SU-DHL-6 (cell line): Measurements from ENCODE around the gene SUGCT.

Experiments
- EZH2phosphoT487 ChIP-seq: fragments of 200-600 bp; sonication (generic), shearing (Covaris generic); conservative IDR thresholded peaks from 2 replicates; pipeline ENCODE4 v1.6.1; 2018; ENCODE audit warnings: mild to moderate bottlenecking, antibody characterized with exemption, low read length, moderate library complexity, mixed read lengths
- TF ChIP-seq, protein P1 (sequence below): fragments of 200-600 bp; sonication (generic); IDR thresholded peaks from one replicate; pipeline ENCODE4 v1.5.1; 2017; ENCODE audit warnings: antibody characterized with exemption, mild to moderate bottlenecking, low read length, moderate library complexity; ENCODE audit not compliant: insufficient read depth, poor library complexity, severe bottlenecking

DNA sequence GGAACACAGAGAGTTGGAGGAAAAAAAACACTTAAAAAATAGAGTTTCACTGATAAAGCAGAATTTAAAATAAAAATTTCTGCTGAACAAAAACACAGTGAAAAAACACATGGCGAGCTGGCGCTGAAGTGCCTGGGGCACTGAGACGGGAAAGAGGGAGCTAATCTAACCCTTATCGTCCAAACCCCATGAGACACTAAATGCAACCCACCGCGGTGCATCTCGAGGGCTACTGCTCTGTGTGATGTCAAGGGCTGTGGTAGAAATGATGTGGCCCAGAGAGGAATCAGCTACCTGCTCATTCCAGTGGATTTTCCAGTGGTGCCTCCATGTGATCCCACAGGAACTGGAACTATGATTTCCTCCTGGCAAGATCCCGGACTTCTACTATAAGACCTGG is 499.3 kb downstream of the SUGCT start:
- TF ChIP-seq, protein P1, sequence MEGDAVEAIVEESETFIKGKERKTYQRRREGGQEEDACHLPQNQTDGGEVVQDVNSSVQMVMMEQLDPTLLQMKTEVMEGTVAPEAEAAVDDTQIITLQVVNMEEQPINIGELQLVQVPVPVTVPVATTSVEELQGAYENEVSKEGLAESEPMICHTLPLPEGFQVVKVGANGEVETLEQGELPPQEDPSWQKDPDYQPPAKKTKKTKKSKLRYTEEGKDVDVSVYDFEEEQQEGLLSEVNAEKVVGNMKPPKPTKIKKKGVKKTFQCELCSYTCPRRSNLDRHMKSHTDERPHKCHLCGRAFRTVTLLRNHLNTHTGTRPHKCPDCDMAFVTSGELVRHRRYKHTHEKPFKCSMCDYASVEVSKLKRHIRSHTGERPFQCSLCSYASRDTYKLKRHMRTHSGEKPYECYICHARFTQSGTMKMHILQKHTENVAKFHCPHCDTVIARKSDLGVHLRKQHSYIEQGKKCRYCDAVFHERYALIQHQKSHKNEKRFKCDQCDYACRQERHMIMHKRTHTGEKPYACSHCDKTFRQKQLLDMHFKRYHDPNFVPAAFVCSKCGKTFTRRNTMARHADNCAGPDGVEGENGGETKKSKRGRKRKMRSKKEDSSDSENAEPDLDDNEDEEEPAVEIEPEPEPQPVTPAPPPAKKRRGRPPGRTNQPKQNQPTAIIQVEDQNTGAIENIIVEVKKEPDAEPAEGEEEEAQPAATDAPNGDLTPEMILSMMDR = no peak
- no peak for TF ChIP-seq EZH2phosphoT487
